ENCODE measurements around the gene WDR86. TPM values are rescaled to one million over a fixed set of nuclear protein-coding genes. Genes with fewer than 3 reads are reported as not detected.

Gene WDR86
- total RNA-seq, 1 donor from 2014 or later, result 70.5 TPM

- TF ChIP-seq CTCF (IDR thresholded peaks at IDR 0.05; ENCODE audit: partially characterized antibody, unreplicated experiment), result no peak
- Mint-ChIP-seq H3K27ac (ENCODE audit: unreplicated experiment) (no peak overlapping the region), H3K4me3 (ENCODE audit: unreplicated experiment) (no peak overlapping the region), H3K27me3 (ENCODE audit: unreplicated experiment) (peaks cover 16% of the 10 kb centered on the region), H3K36me3 (ENCODE audit: unreplicated experiment) (no peaks in the 10 kb centered on the region), H3K9me3 (ENCODE audit: unreplicated experiment) (peaks cover 16% of the 10 kb centered on the region), H3K4me1 (ENCODE audit: low read depth, unreplicated experiment) (peaks cover 23% of the 10 kb centered on the region)
- no peak for DNase-seq
These were observed 17.8 kb downstream of the WDR86 start for GRCh38 chr7:151392002-151392401.

GRCh38 chr7:151391358-151391730, 18.5 kb downstream of the WDR86 start:
- H3K4me3 Mint-ChIP-seq (ENCODE audit: unreplicated experiment), result no peak overlapping the region
- peaks cover 18% of the 10 kb centered on the region for H3K9me3 Mint-ChIP-seq (ENCODE audit: unreplicated experiment)
- peaks cover 26% of the 10 kb centered on the region for H3K4me1 Mint-ChIP-seq (ENCODE audit: low read depth, unreplicated experiment)
- no peak overlapping the region for H3K27ac Mint-ChIP-seq (ENCODE audit: unreplicated experiment)
- DNase-seq, result no peak
- TF ChIP-seq CTCF (IDR thresholded peaks at IDR 0.05; ENCODE audit: partially characterized antibody, unreplicated experiment), result no peak
- H3K36me3 Mint-ChIP-seq (ENCODE audit: unreplicated experiment), result no peaks in the 10 kb centered on the region
- H3K27me3 Mint-ChIP-seq (ENCODE audit: unreplicated experiment), result peaks cover 18% of the 10 kb centered on the region

- no peak overlapping the region for H3K27ac Mint-ChIP-seq (ENCODE audit: unreplicated experiment)
- TF ChIP-seq CTCF (IDR thresholded peaks at IDR 0.05; ENCODE audit: partially characterized antibody, unreplicated experiment), result no peak
- no peak overlapping the region for H3K4me3 Mint-ChIP-seq (ENCODE audit: unreplicated experiment)
- H3K36me3 Mint-ChIP-seq (ENCODE audit: unreplicated experiment), result no peaks in the 10 kb centered on the region
- H3K4me1 Mint-ChIP-seq (ENCODE audit: low read depth, unreplicated experiment), result peaks cover 26% of the 10 kb centered on the region
- H3K27me3 Mint-ChIP-seq (ENCODE audit: unreplicated experiment), result peaks cover 20% of the 10 kb centered on the region
- H3K9me3 Mint-ChIP-seq (ENCODE audit: unreplicated experiment), result peaks cover 16% of the 10 kb centered on the region
- no peak for DNase-seq
These were observed 19.1 kb downstream of the WDR86 start for GRCh38 chr7:151390598-151391357.

- no peak for TF ChIP-seq CTCF (IDR thresholded peaks at IDR 0.05; ENCODE audit: partially characterized antibody, unreplicated experiment)
- H3K9me3 Mint-ChIP-seq (ENCODE audit: unreplicated experiment), result peaks cover 13% of the 10 kb centered on the region
- DNase-seq, result no peak
- H3K36me3 Mint-ChIP-seq (ENCODE audit: unreplicated experiment), result no peaks in the 10 kb centered on the region
- H3K4me1 Mint-ChIP-seq (ENCODE audit: low read depth, unreplicated experiment), result peaks cover 25% of the 10 kb centered on the region
- no peak overlapping the region for H3K4me3 Mint-ChIP-seq (ENCODE audit: unreplicated experiment)
- H3K27me3 Mint-ChIP-seq (ENCODE audit: unreplicated experiment), result peaks cover 16% of the 10 kb centered on the region
- H3K27ac Mint-ChIP-seq (ENCODE audit: unreplicated experiment), result no peak overlapping the region
These were observed 19.9 kb downstream of the WDR86 start for GRCh38 chr7:151389768-151390597.

All from glutamatergic neuron (in vitro differentiated cells).